DND-41 (cell line): ENCODE results near the gene LDB1.

ENCODE experiments used
- ATAC-seq: fragments of 200-7000 bp; cut with Tn5 transposase; 3 replicates; pipeline ENCODE4 v1.9.1; 2021; ENCODE audit warnings: low read depth; ENCODE audit not compliant: insufficient read depth
- DNase-seq: peaks from one replicate; pipeline ENCODE4 v3.0.0-alpha.2; 2020
- H2AFZ ChIP-seq: 2 replicates; pipeline ENCODE4 v1.6.0; 2012; ENCODE audit warnings: low read depth, low read length
- H3K27ac ChIP-seq: 2 replicates; pipeline ENCODE4 v1.5.1; 2012; ENCODE audit warnings: low read length, inconsistent platforms
- H3K27me3 ChIP-seq: fragments of 200-600 bp; sonication (generic); 2 replicates; pipeline ENCODE4 v1.6.0; 2012; ENCODE audit warnings: low read length, mild to moderate bottlenecking, inconsistent platforms; ENCODE audit not compliant: insufficient read depth, poor library complexity
- H3K36me3 ChIP-seq: 2 replicates; pipeline ENCODE4 v1.5.1; 2012; ENCODE audit warnings: low read length, inconsistent platforms; ENCODE audit not compliant: insufficient read depth
- H3K4me1 ChIP-seq: 2 replicates; pipeline ENCODE4 v1.5.1; 2012; ENCODE audit warnings: mild to moderate bottlenecking, low read length; ENCODE audit not compliant: insufficient read depth
- H3K4me2 ChIP-seq: 2 replicates; pipeline ENCODE4 v1.6.0; 2012; ENCODE audit warnings: mild to moderate bottlenecking, moderate library complexity, low read length, inconsistent platforms; ENCODE audit not compliant: insufficient read depth
- H3K4me3 ChIP-seq, 2 experiments: fragments of 200-600 bp in 1 of 2; shearing (Covaris generic) in 1 of 2; 2 replicates each; pipeline ENCODE4 v1.5.1; 2012 to 2016; ENCODE audit warnings: inconsistent platforms in 2 of 2, low read length in 2 of 2, mild to moderate bottlenecking in 2 of 2, low read depth in 1 of 2, moderate library complexity in 1 of 2
- H3K79me2 ChIP-seq: 2 replicates; pipeline ENCODE4 v1.6.0; 2012; ENCODE audit warnings: low read length, inconsistent platforms; ENCODE audit not compliant: insufficient read depth
- H3K9ac ChIP-seq: 2 replicates; pipeline ENCODE4 v1.6.0; 2012; ENCODE audit warnings: low read depth, mild to moderate bottlenecking, inconsistent platforms, low read length, moderate library complexity
- H3K9me3 ChIP-seq: 2 replicates; pipeline ENCODE4 v1.5.1; 2012; ENCODE audit warnings: low read length, moderate library complexity, mild to moderate bottlenecking, inconsistent platforms; ENCODE audit not compliant: insufficient read depth, severe bottlenecking
- H4K20me1 ChIP-seq: 2 replicates; pipeline ENCODE4 v1.6.0; 2012; ENCODE audit warnings: low read length; ENCODE audit not compliant: insufficient read depth
- CTCF ChIP-seq: IDR thresholded peaks from 2 replicates; pipeline ENCODE4 v1.5.1; 2012; ENCODE audit warnings: borderline replicate concordance, low read length, moderate library complexity, mild to moderate bottlenecking; ENCODE audit not compliant: poor library complexity, severe bottlenecking; ENCODE audit errors: extremely low read depth
- EZH2 ChIP-seq: IDR thresholded peaks from 3 replicates; pipeline ENCODE4 v1.6.1; 2012; ENCODE audit warnings: borderline replicate concordance, low read depth, mild to moderate bottlenecking, moderate library complexity, low read length, inconsistent platforms; ENCODE audit not compliant: severe bottlenecking

Gene LDB1

GRCh38 chr10:102140913-102141540 lies 20.9 kb upstream of the LDB1 start:
- DNase-seq (no peak), ATAC-seq (no peak)
- Histone ChIP-seq H3K9ac (no peak overlapping the region), H3K36me3 (peaks cover 93% of the 10 kb centered on the region), H3K4me2 (no peak overlapping the region), H4K20me1 (peaks cover 75% of the 10 kb centered on the region), H3K27me3 (no peaks in the 10 kb centered on the region), H2AFZ (no peak overlapping the region), H3K27ac (no peak overlapping the region), H3K79me2 (peaks cover 79% of the 10 kb centered on the region), H3K4me1 (peaks cover 9% of the 10 kb centered on the region; the same call in 1 of the 2 replicates), H3K9me3 (no peaks in the 10 kb centered on the region), H3K4me3 (no peak overlapping the region)
- TF ChIP-seq EZH2 = no peak
- TF ChIP-seq CTCF = no peak

GRCh38 chr10:102140218-102140617 lies 20.1 kb upstream of the LDB1 start:
- no peak for DNase-seq
- TF ChIP-seq EZH2 (no peak), CTCF (no peak)
- Histone ChIP-seq H3K27me3 (no peaks in the 10 kb centered on the region), H3K9me3 (no peaks in the 10 kb centered on the region), H3K9ac (no peak overlapping the region), H3K27ac (no peak overlapping the region), H3K4me2 (no peak overlapping the region), H2AFZ (no peak overlapping the region), H3K4me3 (no peak overlapping the region), H3K79me2 (peaks cover 87% of the 10 kb centered on the region), H3K36me3 (peaks cover 96% of the 10 kb centered on the region), H4K20me1 (peaks cover 83% of the 10 kb centered on the region), H3K4me1 (peaks cover 17% of the 10 kb centered on the region)
- ATAC-seq = no peak

- no peak overlapping the region for H3K27ac ChIP-seq
- H3K36me3 ChIP-seq = peaks cover 97% of the 10 kb centered on the region
- H3K27me3 ChIP-seq = no peaks in the 10 kb centered on the region
- H3K4me3 ChIP-seq = no peak overlapping the region
- no peak overlapping the region for H3K4me2 ChIP-seq
- no peak overlapping the region for H3K9ac ChIP-seq
- H3K4me1 ChIP-seq = peaks cover 25% of the 10 kb centered on the region
- DNase-seq (no peak), ATAC-seq (no peak)
- TF ChIP-seq EZH2 (no peak), CTCF (no peak)
- no peak overlapping the region for H2AFZ ChIP-seq
- H4K20me1 ChIP-seq = peaks cover 84% of the 10 kb centered on the region
- peaks cover 89% of the 10 kb centered on the region for H3K79me2 ChIP-seq
- no peaks in the 10 kb centered on the region for H3K9me3 ChIP-seq
These were observed 19.3 kb upstream of the LDB1 start for GRCh38 chr10:102139281-102140110.
